Stimulated activated naive CD4-positive, alpha-beta T cell (primary cell): ENCODE data around the gene NMUR1.

Experiments used
- DNase-seq, 6 experiments: peaks; one replicate each; lab custom pipeline; 2025; lab: John Stamatoyannopoulos, UW

NMUR1 gene

DNA sequence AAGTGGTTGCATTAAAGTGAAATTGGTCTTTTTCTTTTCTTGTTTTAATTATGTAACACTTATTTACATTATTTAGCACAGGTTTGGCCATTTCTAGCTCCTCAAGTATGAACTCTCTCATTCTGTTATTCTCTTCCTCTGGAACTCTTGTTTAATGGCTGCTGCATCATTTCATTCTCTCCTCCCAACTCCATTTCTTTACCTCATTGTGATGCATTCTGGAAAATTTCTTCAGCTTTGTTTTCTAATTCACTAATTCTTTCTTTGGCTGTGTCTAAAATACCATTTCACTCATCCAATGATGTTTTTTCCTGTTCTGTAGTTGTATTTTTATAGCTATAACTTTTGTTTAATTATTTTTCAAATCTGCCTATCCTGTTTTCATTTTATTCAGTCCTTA, 22.5 kb upstream of the NMUR1 start:
- DNase-seq, result no peak

DNA sequence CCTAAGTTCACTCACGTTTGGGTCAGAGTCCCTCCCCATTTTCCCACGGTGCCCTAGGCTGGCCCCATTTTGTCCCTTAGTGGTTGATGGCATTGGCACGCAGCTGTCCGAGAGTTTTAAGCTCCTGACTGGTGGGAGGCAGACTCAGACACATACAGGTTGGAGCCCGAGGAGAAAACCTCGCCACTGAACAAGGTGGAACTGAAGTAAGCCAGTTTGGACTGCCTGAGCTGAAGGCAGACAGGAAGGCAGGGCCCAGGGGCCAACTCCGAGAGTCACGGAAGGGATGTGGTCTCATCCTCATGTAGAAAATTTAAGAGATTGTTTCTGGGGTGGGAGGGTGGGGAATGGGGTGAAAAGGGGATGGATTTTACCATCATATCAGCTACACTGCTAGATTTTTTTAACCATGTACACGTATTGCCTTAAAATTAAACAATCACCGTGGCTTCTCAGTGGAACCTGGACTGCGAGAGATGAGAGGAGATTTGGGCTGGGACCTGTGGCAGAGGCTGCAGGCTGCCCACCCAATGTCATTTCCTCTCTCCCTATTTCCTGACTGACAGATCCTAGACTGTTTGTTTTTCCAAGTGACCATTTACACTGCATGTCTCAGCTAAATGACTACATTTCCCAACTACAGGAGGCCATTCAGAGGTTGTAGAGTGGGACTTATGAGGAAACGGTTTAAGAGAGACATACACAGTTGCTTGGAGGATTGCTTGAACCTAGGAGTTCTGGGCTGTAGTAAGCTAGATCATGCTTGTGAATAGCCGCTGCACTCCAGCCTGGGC, 19.4 kb upstream of the NMUR1 start:
- DNase-seq, result no peak

DNA sequence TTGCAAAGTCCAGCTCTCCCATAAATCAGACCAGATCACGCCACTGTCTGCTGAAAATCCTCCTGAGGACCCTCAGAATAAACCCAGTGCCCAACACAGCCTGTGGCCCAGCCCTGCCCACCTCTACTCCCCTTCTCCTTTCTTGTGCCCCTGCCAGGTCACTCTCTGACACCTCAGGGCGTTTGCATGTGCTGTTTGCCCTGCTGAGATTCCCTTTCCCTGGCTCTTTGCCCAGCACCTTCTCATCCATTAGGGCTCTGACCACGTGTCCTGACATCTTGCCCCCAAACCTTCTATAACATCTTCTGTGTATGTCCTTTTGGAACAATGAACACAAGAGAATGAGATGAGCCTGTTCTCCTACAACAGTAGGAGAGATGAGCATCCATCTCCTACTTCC, 18.5 kb upstream of the NMUR1 start:
- DNase-seq, result no peak

DNA sequence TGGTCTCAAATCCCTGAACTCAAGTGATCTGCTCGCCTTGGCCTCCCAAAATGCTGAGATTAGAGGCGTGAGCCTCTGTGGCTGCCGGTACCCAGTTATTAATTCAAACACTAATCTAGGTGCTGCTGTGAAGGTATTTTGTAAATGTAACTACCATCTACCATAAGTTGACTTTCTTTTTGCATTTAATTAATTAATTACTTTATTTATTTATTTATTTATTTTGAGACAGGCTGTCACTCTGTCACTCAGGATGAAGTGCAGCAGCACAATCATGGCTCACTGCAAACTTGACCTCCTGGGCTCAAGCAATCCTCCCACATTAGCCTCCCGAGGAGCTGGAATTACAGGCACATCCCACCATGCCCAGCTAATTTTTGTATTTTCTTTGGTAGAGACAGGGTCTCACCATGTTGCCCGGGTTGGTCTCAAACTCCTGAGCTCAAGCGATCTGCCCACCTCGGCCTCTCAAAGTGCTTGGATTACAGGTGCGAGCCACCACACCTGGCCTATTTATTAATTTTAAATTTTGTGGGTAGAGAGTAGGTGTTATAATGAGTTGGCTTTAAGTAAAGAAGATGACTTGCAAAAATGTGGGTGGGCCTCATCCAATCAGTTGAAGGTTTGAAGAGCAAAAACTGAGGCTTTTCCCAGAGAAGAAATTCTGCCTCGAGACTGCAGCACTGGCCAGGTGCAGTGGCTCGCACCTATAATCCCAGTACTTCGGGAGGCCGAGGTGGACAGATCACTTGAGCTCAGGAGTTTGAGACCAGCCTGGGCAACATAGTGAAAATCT, 17.3 kb upstream of the NMUR1 start:
- DNase-seq, result no peak

DNA sequence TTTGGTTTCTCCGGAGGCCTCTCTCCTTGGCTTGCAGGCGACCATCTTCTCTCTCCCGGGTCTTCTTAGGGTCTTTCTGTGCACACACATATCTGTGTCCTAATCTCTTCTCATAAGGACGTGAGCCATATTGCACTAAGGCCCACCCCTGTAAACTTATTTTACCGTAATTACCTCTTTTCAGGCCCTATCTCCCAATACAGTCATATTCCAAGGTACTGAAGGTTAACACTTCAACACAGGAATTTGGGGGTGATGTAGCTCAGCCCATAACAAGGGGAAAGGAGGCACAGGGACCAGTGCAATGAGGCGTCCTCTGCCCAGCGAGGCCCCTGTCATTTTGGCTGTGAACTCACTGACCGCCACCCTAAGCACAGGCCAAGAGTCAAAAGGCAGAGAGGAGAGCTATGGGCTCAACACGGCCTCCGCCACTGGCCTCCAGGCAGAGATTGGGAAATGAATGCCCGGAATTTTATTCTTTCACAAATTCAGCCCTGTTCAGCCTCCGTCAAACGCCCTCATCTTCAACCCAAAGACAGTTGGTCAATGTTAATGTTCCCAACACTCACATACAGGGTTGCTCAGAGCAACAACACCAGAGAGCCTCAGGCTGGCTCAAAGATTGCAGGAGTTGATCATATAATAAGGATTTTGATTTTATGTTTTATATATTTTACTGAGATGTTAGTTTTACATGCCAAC, 15.9 kb upstream of the NMUR1 start:
- DNase-seq, result no peak

DNA sequence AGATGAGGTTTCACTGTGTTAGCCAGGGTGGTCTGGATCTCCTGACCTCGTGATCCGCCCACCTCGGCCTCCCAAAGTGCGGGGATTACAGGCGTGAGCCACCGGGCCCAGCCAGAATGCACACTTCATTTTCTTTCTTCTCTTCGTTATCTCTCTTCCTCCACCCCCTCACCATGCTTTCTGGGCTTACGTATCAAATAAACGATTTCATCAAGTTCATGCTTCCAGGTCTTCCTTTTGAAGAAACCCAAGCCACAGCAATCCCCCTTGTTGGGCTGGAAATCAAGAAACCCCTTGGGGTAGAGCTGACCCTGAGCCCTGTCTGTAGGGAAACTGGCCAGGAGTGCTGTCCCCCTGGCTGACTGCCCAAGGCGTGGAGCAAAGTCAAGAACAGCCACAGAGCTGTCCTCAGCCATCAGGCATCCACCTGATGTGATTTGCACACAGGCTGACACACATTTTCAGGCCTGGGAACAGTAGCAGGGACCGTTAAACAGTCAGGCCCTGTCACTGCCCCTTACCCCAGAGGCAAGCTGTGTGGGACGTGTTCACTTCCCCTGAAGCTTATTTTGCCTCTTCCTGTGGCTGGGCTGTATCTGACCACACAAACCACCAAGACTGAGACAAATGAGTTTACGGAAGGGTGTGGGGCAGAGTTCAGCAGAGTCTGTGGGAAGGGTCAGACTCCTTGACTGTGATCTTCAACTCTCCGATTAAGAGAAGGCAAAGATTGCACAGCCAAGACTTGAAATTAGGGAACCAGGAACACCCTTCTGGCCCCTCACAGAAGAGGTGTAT, 15.1 kb upstream of the NMUR1 start:
- peak in 1 of 6 experiments; percentile 17 for DNase-seq

DNA sequence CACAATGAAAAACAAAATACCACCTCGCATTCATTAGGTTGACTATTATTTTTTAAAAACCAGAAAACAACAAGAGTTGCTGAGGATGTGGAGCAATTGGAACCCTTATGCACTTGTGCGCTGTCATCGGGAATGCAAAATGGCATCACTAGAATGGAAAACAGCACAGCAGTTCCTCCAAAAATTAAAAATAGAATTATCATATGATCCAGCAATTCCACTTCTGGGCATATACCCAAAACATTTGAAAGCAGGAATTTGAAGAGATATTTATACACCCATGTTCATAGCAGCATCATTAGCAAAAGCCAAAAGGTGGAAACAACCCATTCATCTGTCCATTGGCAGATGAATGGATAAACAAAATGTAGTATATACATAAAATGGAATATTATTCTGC, 11.9 kb upstream of the NMUR1 start:
- DNase-seq, result no peak

DNA sequence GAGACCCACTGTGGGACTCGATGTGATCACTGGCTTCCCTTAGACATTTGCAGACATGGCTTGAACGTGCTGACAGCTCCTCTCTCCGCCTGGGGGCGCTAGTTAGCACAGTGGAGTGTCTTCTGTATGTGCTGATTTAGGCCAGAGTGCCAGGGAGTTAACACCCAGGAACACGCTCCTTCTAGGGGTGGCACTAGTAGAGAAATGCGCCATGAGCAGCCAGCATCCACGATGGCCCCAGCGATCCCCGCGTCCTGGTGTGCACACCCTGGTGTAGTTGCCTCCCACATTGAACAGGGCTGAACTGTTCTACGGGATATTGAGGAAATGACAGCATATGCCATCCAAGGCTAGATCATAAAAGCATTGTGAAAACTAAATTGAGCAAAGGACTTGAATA, 11.4 kb upstream of the NMUR1 start:
- DNase-seq, result no peak

DNA sequence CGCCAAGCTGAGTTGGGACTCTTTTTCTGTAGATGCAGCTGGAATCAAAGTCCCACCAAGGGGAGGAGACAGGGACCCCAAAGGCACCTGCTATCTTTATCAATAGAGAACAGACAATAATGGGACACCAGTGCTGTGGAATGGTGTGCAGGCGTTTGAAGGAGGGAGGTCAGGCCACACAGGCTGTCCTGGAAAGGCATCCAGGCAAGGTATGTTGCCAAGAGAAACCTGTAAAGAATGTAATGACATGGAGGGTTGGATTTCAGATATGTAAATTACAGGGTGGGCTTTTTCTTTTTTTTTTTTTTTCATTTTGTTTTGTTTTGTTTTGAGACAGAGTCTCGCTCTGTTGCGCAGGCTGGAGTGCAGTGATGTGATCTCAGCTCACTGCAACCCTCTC, 9.7 kb upstream of the NMUR1 start:
- no peak for DNase-seq

DNA sequence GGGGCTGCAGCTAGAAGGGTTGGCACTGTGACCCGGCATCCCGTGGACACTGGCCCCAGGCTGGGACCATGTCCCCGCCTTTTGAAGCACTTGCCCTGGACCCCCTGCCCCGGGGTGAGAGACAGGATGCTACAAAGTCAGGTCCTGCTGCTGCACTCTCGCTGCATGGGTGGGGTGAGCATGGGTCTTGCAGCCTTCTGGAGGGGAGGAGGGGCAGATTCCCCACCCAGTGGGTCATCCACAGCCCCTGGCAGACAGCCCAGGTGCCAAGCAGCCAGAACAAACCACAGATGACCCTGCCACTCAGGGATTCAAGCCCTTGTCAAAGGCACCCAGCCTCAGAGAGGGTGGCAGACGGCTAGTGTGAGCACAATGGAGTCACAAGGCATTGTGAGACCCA, 5.7 kb upstream of the NMUR1 start:
- DNase-seq, result no peak

DNA sequence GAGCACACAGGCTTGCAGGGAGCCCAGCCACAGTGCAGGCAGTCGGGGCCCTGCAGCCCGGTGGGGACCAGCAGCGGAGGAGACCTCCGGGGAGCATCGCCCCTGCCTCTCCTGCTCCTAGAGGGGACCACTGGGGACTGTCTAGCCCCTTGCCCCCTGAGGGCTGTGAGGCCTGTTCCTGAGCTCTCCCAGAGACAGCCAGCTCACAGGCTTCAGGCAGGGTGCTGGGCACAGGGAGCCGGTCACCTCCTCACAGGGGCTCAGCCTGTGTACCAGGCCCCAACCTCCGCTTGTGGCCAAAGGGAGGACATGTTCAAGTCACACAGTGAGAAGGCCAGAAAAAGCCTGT, 3.5 kb upstream of the NMUR1 start:
- DNase-seq, result no peak

DNA sequence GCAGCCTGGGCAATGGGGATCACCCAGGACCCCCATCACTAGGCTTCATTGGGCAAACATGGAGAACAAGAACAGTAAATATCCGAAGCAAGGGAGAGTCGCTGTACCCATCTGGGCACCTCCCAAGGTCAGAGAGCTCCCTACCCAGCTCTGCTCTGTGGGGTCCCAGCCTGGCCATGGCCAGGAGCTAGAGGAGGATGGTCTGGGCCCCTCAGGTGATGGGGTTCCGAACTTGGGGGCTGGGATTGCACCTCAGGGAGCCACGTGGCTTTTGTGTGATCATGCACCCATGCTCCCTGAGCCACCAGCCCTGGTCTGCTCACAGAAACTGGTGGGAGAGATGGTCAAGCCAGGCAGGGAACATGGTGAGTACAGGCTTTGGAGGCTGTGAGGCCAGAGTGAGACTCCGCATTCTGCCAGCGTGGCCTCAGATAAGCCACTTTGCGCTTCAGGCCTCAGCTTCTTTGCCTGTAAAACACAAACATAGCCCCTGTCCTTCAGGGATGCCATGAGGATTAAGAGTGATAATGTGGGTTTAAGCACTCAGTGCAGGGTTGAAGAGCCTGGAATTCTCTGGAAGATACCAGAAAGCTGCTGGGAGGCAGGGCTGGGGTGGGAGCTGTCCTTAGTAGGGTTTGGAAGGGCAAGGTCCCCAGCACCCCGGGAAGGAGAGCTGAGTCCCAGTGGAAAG, 3.0 kb upstream of the NMUR1 start:
- DNase-seq, result no peak

DNA sequence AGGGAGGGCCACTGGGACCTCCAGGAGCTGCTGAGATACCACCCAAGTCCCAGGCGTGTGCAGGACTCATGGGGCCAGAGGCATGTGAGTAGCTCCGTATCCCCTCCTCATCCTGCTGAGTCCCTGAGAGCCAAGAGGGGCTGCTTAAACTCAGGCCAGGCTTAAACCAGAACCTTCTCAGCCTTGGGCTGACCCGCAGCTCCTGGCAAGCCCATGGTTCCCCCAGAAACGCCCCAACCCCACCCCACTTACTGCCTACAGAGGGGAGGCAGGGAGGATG, 2.5 kb upstream of the NMUR1 start:
- DNase-seq, result no peak

DNA sequence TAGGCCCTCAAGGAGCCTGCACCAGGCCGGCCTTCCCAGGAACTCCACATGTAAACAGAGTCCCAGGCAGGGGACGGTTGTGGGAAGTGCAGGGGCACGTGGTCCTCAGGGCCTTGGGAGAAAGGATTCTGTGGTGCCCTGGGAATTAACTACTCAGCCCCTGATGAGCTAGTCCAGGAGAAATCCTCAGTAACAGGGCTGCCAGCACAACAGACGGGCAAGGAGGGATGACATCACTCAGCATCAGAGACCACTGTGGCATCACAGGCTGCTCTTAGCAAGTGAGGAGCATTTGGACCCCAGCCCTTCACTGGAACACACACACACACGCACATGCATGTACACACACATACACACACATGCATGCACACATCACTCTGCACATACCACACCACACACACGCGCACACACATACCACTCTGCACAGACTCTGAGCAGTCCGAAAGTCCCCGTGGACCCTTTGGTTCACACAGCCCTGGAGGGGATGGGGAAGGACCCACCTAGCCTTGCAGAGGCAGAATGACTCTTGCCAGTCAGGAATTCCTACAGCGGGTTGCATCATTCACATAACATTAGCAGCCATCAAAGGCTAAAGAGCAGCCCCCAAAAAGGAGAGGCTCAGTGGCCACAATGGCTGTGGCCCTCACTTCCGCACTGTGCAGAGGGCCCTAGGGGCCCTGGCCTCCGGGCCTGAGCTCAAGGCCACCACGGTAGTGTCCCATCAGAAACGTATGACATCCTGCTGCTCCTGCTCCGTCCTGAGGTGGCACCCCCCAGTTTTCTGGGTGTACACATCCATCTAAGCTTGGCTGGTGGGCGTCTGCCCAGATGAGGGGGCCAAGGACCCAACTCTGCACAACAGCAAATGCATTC, 1.9 kb upstream of the NMUR1 start:
- DNase-seq, result no peak

DNA sequence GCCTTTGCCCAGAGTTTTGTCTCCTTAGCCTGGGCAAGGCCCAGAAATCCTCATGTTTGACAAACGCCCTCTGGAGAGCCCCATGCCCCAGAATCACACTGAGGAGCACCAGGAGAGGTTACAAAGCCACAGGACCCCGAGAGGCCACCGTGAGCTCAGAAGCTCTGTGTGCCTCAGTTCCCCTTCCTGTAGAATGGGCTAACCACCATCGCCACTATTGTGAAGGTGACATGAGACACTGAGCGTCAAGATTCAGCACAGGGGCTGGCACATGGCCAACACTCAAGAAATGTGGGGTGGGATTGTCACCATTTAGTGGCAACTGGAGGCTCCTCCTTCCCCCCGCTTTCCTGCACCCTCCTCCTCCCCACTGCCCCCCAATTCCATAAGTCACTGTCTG, 1.2 kb upstream of the NMUR1 start:
- no peak for DNase-seq

DNA sequence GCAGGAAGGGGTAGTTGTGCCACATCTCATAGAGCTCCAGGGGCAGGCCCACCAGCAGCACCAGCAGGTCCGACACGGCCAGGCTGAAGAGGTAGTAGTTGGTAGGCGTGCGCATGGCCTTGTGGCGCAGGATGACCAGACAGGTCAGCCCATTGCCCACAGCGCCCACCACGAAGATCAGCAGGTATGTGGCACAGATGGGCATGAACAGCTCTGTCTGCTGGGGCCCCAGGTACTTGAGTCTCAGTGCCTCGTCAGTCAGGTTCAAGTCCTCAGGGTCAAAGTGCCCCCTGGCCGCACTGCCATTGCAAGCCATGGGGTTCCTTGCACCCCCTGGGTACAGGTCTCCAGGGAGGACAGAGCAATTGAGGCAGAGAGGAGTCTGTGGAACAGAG, 1.6 kb downstream of the NMUR1 start:
- DNase-seq, result no peak

DNA sequence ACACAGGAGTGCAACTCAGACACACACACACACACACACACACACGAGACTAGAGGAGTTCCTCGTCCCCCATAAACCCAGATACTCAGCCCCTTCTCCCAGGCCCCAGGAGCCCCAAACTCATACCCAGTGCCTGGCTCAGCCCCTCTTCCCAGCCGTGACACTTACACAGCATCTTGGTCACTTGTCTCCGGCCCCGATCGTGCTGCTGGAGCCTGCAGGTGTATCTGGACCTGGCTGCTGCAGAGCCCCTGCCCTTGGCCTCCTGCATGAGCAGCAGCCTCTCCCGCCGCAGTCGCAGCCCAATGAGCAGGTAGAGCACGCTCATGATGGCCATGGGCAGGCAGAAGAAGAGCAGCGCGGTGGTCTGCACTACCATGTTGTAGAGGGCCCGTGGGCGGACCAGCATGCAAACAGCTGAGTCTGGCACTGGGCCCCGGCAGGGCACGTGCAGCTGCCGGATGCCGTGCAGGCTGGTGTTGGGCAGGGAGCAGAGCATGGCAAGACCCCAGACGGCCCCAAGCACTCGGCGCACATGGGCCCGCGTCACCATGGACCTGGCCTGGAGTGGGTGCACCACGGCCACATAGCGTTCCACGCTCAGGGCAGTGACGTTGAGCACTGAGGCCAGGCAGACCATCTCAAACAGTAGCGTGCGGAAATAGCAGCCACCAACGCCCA, 2.1 kb downstream of the NMUR1 start:
- DNase-seq, result no peak

DNA sequence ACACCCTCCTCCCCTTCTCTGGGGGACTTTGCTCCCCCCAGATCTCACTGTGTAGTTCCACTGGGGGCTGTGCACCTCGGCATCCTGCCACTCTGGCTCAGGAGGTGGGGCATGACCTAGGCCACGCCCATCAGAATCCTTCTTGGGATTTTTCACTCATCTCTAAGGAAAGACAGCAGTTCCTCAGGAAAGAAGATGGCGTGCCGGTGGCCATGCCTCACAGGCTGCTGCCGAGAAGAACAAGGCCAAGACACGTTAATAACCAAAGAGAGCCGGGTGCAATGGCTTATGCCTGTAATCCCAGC, 3.2 kb downstream of the NMUR1 start:
- DNase-seq, result no peak

DNA sequence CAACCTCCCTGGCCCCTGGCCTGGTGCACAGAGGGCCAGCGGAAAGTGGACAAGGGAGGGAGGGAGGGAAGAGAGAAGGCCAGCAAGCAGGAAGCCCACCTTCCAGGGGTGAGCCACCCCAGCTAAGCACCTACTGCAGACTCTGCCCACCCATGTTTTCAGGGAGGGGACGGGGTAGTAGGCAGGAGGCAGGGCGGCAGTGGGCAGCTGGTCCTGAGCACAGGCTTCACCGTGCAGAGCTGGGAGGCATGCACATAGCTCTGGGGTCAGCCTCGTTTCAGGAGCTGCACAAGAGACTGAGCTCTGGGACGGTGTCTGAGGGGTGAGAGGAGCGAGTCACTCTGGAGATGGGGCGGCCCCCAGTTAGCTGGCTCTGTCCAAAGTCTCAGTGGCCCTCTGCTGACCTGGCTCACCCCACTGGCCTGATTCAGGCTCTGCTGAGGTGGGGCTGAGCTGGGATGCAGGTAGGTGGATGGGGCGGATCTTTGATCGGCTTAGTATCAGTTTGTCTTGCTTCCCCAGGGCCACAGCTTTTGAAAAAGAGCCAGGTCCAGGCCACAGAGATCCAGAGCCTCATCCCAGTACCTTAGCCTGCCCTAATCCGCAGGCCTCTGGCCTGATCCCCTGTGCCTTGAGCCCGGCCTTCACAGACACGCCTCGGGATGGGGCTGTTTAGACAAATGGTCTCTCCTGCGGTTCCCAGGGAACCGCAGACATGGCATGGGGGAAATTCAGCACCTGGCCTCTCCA, 3.7 kb downstream of the NMUR1 start:
- no peak for DNase-seq
